G401.6 (cell line): ENCODE data around the gene MYH3.

Source experiments
- FAIRE-seq: peaks from 2 replicates; lab custom pipeline; 2012; peaks lifted over from hg19 to GRCh38; lab: Jason Lieb, UNC

The MYH3 gene

DNA sequence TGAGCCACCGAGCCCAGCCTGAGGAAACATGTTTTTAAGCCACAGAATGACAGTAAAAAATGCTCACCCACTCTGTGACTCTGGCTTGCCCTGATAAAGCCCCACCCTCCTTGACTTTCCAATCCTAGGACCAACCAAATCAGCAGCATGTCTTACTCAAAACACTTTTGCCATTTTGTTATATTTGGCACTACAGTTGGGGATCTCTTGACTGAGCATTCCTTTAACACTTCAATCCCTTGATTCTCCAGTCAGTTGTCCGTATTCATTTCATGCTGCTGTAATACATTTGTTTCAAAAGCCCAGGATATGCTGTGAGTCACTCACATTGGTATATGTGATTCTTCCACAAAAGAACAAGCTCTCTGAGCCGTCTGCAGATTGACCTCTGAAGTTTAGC lies 8.2 kb downstream of the MYH3 start:
- FAIRE-seq, result no peak

DNA sequence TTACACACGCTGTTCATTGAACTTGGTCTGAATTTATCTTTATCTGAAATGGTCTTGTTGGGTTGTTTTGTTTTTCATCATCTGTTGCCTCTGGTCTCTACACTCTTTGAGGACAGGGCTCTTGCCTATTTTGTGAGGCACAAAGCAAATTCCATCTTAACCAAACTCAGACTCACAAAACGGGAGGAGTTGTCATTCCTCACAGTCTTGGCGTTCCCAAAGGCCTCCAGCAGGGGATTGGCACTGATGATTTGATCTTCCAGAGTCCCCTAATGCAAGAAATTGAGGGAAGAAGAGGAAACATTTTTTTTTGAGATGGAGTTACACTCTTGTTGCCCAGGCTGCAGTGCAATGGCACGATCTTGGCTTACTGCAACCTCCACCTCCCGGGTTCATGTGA lies 8.7 kb downstream of the MYH3 start:
- no peak for FAIRE-seq

DNA sequence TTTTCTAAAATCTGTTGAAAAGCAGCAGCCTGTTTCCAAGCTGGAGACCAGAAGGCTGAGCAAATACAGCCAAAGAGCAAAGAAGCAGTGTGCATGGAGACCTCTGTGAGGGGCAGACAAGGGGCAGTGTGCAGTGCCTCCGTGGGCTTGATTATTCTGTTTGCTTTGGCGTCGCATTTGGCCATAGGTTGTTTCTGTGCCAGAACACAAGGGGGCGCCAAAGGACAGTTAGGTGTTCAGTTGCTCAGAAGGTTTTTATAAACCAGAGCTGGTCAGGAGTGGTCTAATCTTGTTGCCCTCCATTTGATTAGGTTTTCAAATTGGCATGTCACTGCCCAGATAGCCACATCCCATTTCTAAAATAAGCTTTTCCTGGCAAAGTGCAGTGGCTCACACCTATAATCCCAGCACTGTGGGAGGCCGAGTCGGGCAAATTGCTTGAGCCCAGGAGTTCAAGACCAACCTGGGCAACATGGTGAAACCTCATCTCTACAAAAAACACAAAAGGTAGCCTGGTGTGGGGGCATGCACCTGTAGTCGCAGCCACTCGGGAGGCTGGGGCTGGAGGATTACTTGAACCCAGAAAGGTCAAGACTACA lies 10.6 kb downstream of the MYH3 start:
- FAIRE-seq, result no peak

DNA sequence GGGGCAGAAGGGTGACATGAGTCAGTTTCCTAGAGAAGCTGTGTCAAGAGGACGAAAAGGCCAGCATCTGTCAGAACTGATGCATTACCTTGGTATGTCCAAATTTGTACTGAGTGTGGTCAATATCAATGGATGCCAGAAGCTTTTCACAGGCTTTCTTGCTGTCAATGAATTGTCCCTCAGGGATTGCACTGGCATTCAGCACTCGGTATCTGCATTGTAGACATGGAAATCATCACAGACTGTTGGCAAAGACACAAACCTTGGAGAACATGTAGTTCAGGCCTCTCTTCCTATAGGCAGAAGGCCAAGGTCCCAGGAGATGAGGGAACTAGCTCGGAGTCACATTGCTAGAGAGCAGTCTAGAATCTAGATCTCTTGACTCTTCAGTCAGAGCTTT lies 16.6 kb downstream of the MYH3 start:
- FAIRE-seq, result no peak

DNA sequence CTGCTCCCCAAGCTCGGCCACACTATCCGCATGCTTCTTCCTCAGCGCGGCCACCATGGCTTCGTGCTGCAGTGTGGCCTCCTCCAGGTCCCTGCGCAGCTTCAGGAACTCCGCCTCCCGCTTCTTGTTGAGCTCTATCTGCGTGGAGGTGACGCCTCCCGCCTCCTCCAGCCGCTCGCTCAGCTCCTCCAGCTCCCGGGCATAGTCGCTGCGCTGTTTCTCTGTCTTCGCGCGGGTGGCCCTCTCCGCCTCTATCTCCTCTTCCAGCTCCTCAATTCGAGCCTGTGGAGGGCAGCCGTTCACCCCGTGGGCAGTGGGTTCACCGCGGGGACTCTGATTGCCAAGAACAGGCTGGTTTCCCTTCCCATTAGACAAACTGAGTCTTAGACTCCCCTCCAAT lies 19.0 kb downstream of the MYH3 start:
- no peak for FAIRE-seq

DNA sequence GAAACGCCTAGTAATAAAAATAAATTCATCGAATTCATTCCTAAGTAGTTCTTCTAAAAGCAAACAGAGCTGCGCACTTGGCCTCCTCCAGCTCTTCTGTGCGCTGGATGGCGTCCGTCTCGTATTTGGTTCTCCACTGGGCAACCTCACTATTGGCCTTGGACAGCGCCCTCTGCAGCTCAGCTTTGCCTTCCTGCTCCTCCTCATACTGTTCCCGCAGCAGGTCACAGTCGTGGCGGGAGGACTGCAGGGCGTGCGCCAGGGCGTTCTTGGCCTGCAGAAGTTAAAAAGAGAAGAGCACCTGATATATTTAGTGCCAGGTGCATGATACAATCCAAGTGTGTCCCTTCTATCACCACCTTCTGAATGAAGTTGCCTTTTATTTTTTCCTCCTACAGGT lies 21.8 kb downstream of the MYH3 start:
- FAIRE-seq, result no peak

DNA sequence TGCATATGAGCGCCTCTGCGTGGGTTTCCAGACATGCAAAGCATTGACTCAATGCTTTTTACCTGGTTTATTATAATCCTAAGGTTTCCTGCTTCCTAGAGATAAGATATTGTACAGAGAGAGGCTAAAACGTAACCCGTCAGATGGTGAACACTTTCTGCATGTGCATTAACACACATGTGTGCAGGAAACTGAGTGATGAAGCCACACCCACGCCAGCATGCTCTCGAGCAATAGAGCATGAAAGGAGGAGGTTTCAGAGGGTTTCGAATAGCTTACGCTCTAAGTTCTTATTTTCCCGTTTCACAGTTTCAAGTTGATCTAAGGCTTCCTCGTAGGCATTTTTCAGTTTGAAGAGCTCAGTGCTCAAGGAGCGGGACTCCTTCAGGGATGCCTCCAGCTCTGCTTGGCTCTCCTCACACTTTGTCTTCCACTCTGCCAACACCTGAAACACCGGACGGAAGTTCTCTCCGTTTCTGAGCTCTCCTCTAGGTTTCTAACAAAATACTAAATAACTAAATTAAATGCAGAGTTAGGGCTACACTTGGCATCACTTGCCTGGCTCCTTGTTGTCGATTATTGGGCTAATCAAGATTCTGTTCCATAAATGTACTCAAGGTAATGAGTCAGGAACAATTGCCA lies 23.2 kb downstream of the MYH3 start:
- FAIRE-seq, result no peak

DNA sequence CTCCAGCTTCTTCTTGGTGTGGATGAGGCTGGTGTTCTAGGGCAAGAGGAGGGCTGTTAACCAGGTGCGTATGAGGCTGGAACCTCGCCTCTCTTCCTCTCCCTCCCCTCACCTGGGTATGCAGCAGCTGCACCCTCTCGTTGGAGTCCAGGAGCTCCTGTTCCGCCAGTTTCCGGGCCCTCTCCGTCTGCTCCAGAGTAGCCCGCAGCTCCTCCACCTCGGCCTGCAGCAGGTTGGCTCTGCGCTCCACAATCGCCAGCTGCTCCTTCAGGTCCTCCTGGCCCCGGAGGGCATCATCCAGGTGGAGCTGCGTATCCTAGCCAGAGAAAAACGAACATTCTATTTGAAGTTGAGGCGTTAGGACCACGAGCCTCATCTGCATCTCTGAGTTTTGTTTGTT lies 25.4 kb downstream of the MYH3 start:
- FAIRE-seq, result no peak

DNA sequence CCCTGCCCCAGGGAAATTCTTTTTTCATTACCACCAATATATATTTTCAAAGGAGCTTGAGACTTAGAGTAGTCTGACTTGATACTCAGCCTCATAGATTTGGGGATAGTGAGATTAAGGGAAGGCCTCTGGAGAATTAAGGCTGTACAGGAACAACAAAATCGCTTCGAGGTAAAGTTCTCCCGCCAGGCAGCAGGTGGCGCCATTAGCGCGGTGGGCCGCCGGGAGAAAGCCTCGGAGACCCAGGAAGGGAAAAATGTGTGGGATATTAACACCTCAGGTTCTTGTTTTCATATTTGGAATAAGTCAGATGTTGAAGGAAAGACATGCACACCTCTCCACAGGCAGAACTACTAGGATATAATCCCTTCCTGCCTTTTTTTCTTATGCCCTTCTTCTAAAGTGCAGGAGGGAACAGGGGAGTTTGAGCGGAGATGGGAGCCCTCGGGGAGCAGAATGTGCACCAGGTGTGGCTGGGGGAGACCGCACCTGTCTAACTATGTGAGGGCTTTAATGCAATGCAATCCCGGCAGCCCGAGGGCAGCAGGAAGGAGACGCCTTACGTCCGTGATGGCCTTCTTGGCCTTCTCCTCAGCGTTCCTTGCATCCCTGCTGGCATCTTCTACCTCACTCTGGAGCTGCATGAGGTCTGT lies 25.9 kb downstream of the MYH3 start:
- peak; percentile 19 for FAIRE-seq

DNA sequence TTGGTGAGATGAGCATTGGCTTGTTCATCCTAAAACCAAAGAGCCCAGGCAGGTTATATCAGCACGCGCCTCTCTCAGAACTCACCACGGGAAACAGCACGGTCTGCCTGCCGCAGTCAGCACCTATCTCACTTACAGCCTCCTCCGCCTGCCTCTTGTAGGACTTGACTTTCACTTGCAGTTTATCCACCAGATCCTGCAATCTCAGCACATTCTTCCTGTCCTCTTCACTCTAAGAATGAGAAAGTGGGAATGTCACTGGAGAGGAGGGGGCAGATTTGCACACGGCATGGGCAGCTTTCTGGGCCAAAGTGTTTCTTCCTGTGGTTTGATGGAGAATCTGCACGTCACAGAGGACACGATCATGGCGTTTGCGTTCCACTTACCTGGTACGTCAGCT lies 27.4 kb downstream of the MYH3 start:
- FAIRE-seq, result no peak

DNA sequence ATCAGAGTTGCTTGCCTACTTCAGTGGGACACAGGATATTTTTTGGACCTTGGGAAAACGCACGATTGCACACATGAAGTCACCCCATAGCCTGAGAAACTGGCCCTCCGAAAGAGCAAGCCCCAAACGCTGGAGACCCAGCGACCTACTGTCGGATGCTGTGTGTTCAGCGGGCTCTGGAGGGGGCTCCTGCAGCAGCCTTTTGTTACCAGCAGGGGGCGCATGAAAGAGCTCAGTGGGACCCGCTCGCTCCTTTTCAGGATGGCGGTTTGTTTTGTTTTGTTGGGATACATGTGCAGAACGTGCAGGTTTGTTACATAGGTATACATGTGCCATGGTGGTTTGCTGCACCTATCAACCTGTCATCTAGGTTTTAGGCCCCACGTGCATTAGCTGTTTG lies 28.4 kb downstream of the MYH3 start:
- FAIRE-seq, result no peak

DNA sequence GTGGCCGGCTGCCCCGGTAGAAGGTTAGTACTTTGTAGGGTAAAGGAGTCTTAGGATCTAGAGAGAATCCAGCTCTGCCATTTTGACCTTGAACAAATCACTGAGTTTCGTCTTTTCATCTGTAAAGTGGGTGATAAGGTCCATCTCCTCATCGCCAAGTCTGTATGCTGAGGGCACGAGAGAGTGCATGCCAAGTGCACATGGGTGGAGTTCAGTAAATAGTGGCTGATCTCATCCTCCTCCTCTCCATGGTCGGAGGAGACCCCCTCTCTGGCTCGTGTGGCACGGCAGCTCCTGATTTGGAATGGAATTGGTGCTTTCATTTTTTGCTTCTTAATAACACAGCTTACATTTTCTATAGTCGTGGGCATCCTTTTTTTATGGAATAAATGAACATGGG lies 30.7 kb downstream of the MYH3 start:
- no peak for FAIRE-seq

DNA sequence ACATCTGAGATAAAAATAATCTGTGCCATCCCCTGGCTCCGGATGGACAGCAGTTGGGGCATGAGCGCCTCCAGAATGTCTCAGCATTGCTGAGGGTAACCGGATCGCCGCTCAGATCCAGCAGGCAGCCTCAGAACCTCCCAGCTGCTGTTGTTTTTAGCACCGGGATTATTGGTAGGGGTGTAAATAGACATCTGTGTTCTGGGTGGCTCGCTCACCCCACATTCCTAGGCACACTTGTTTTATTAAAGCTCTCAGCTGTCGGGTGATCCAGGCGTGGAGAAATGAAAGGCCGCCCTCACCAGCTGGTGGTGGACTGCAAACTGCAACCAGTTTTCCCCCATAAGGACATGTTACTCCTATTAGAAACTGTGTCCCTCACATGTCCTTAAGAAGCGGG lies 32.1 kb downstream of the MYH3 start:
- FAIRE-seq, result no peak

DNA sequence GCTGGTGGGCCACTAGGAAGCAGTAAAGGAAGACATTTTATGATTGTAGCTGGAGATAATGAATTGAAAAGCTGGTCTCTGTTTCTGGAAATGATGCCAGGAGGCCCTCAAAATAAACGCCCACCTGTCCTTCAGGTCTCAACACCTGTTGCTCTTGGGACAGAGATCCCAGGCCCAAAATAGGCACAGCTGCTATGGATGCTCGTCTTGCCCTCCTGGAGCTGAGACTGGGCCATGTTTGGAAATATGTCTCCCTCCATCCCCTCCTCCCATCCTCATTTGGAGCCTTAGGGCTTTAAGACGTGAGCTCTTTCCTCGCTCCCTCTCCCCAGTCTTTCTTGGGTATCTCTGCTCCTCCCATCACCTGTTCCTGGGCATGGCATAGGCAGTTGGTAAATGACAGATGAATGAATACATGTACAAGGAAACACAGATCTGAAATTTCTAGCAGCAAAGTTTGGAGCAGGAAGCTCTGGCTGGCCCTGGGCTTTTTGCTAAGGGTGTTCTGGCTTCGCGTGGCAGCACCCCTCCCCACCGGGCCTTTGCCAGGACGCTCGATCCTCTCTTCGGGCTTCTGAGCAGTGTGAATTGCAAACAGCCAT lies 33.3 kb downstream of the MYH3 start:
- FAIRE-seq, result no peak

DNA sequence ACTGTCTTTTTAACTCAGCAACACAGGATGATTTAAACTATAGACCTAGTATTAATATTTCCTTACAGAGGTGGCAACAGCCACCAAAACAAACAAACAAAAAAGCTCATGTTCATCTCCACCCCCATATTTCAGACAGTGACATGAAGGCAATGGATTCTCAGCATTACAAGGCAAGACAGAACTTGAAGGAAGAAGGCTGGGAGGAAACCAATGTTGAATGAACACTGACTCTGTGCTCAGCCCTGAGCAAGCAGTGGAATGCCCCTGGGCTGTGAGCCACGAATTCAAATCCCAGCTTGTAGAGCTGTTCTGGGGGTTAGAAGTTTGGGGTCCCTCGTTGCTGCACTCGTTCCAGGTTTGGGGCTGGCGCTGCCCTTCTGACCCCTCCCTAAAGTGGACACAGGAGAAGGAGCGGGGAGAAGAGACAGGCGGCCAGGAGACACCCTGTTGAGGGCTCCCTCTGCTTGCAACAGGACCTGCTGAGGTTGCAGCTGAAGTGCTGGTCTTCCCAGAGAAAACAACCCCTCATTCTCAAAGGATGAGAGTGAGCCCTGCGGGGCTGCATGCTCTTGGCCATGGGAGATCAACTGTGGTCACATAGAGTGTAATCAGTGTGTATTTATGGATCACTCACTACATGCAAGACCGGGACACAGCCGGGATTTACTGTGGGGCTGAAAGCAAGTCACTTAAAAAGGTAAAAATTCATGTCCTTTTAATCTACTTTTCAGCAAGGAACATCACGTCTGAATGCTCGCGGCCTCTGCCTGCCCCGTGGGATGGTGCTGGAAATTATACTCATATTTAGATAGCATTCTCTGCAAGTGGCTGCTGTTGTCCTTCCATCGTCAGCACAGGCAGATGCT lies 34.3 kb downstream of the MYH3 start:
- no peak for FAIRE-seq

DNA sequence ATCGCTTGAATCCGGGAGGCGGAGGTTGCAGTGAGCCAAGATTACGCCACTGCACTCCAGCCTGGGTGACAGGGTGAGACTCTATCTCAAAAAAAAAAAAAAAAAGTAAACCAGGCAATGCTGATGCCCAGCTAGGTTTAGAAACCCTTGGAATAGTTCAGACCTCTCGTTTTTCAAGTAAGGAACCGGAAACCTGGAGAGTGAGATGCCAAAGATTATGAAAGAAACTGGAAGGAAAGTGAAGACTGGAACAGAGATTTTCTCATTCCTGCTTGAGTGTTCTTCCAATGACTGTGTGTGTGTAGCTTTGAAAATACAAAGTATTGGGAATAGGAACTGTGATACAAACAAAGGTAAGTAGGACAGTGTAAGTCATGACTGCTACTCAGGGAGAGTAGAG lies 35.7 kb downstream of the MYH3 start:
- FAIRE-seq, result no peak

DNA sequence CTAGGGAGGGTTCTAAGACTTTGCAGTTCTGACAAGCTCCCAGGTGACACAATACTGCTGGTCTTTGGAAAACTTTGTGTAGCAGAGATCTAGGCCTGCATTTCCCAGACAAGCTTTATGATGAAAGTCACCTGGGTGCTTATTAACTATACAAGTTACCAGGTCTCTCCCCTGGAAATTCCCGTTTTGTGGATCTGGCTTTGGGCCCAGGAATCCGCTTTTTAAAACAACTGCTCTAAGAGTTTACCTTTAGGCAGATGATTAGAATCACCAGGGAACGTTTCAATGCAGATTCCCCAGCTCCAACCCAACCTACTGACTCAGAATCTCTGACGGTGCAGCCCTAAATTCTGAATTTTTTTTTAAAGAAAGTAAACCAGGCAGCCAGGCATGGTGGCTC lies 36.3 kb downstream of the MYH3 start:
- no peak for FAIRE-seq

DNA sequence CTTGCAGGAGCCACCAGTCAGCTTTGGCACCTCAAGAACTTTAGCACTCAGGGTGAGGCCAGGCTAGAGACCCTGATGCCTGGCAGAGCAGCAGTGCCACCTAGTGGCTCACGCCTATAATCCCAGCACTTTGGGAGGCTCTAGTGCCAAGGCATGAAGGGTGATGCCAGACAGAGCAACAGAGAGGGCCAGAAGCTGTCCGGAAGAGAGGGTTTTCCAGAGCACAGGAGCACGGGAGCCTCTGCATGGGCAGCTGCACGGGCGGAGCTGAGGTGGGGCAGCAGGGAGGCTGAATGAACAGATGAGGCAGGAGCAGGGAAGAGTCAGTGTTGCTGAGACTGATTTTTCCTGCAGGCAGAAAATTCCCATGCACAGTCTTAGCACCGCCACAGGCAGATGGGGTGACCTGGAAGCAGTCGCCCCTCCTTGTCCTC lies 38.9 kb downstream of the MYH3 start:
- FAIRE-seq, result no peak

DNA sequence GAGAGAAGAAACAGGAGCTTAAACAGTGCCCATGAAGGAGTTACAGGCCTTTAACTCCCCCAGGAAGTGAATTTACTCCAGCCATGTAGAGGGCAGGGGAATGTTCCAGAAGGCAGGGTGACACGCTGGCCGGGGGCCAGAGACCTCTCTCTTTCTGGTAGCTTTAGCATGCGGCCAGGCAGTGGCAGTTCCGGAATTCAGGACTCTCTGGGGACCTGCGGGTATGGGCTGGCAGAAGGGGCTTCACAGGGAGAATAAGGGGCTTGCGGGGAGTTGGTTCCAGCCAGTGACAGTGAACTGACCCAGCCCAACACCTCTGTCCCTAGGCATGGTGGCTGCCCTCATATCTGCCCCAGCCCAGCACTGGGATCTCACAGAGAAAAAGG lies 40.0 kb downstream of the MYH3 start:
- no peak for FAIRE-seq

DNA sequence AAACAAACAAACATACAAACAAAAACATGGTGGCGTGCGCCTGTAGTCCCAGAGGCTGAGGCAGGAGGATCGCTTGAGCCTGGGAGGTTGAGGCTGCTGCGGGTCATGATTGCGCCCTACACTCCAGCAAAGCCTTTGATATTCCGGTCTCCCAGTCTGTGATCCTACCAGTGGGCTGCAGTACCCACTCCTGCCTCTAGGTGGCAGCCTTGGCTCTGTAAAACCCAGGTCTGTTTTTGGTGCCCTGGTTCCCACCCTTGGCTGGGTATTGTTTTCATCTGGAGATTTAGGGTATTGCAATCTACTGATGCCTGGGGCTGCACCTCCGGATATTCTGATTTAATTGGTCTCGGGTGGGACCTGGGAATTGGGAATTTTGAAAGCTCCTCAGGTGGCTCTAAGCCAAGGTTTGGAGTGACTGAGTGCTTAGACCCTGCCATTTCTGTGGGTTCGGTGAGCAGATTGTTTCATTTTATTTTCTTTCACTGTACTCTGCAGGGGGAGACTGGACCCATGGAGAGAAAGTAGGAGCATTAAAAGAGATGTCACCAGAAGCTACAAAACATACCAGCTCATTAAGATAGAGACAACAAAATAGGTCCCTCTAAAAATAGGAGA lies 40.5 kb downstream of the MYH3 start:
- FAIRE-seq, result peak; percentile 66

DNA sequence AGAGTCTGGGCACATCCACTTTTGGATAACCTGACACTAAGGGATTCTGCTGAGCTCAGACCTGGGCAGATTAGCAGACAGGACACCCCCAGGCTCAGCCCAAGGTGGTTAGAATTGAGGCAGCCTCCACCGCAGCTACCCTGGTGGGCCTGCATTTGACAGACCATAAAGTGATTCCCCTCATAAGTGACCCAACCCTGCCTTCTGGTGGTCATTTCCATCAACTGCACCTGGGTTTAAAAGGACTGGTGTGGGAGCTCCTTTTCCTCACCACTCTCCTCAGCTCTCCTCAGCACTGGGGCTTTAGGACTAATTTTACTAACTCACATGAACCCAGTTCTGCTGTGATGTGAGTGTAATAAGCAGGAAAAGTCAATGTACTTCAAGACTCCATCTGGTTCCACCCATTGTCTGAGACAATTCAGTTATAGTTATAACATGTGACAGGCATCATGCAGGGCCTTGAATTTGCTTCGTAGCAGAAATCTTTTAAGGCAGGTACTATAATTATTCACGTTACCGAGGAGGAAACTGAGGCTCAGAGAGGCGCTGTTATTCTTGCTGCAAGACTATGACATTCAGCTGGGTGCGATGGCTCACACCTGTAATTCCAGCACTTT lies 42.5 kb downstream of the MYH3 start:
- FAIRE-seq, result no peak
